ENCODE measurements around the gene SHOX.

- TF ChIP-seq EZH2 (IDR thresholded peaks at IDR 0.05; ENCODE audit: insufficient read depth, poor library complexity, severe bottlenecking) (no peak), EZH2phosphoT487 (IDR thresholded peaks at IDR 0.05; ENCODE audit: insufficient read depth, low read depth) (no peak)
Observed at GRCh38 chrX:703866-704265, 73.3 kb downstream of the SHOX start.
